ENCODE results near the gene ATOH8.
A peak's percentile ranks its signal among the peaks of the same experiment; 100 is the strongest.

ATOH8 gene

GRCh38 chr2:85802354-85803103, 48.7 kb downstream of the ATOH8 start:
- no peak for DNase-seq (ENCODE audit: low read depth)

DNA sequence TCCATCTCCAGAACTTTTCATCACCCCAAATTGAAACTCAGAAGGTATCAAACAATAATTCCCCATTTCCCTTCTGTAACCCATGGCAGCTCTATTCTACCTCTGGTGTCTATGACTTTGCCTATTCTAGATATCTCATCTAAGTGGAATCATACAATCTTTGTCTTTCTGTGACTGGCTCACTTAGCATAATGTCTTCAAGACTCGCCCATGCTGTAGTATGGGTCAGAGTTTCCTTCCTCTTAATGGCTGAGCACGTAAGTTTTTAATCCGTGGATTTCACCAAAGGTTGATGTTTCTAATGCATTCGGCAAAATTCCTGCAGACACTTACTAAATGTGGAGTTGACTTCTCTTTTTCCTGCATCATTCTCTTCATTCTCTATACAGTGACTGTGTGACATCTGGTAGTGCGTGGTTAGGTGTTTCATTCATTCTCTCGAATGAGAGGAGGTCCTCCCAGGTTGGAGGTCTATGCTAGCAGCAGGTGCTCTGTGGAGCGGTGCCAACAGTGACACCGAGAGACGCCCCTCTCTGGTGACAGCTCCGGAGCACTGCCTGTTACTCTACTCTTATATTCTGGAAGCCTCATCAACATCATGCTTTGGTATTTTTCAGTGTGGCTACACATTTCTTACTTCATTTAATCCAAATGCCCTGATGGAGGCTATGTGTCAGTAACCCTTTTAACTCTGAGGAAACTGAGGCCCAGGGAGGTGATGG, 50.1 kb downstream of the ATOH8 start:
- no peak for DNase-seq (ENCODE audit: low read depth)

- no peak for DNase-seq (ENCODE audit: low read depth)
These were observed 50.8 kb downstream of the ATOH8 start for GRCh38 chr2:85804583-85804982.

DNA sequence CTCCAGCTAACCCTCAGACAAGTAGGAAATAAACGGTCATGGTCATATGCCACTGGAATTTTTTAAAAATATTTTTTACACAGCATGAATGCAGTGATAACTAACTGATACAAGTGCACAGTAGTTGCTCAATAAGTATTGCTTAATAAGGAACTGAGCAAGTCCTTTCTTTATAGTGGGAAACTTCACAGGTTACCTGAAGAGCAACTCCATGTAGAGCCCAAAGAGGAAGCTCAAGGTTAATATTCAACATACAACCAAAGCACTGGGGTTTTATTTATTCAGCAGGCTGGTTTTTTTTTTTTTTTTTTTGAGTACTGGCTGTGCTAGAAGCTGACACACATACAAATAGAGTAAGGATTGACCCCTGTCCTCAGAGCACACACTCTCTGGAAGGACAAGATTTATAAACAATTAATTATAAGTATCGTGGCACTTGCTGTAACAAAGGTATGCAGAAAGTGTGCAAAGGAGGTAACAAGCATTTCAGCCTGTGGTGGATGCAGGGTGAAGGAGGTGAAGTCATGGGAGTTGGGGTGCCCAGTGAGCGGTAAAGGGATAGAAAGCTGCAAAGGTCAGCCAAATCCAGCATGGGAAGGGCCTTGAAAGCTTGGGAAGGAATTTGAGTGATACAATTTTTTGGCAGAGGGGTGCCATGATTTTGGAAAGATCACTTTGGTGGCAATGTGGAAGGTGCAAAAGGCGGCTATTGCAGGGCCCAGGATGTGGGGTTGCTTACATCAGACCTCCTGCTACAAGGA, 52.7 kb downstream of the ATOH8 start:
- DNase-seq (ENCODE audit: low read depth) = no peak

GRCh38 chr2:85807756-85808155, 54.0 kb downstream of the ATOH8 start:
- no peak for DNase-seq (ENCODE audit: low read depth)

DNA sequence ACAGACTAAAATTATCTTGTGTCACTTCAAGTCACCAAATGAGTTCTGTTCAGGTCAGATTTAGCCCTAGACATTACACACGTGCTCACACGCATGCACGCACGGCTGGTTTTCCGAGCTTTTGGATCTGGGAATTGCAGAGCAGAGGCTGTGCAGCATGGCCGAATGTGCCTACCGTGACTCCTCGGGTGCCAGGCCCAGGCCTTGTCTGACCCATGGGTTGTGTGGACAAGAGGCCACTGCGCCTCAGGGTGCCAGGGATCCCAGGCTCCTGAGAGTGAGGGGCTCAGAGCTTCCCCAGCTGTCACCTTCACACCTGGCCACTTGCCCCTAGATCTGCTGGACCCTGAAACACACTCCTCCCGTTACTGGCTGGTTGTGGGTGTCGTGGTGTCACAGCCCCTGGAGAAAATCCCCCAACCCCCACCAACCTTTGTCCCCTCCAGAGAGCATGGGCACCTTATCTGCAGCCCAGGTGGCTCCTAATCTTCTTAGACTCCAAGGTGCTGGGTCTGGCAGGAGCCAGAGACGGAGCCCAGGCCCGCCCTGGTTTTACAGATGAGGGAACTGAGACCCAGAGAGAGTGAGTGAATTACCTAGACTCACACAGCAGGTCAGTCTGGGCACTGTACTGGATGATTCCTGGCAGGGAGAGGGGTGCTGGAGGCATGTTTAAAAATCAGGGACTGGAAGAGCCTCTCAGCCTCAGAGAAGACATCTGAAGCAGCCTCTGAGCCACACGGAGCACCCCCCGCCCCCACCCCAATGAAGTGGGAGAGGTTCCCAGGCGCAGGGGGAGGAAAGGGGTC, 56.8 kb downstream of the ATOH8 start:
- DNase-seq (ENCODE audit: low read depth) = no peak

- no peak for DNase-seq (ENCODE audit: low read depth)
These were observed 57.6 kb downstream of the ATOH8 start for GRCh38 chr2:85811180-85812093.

DNA sequence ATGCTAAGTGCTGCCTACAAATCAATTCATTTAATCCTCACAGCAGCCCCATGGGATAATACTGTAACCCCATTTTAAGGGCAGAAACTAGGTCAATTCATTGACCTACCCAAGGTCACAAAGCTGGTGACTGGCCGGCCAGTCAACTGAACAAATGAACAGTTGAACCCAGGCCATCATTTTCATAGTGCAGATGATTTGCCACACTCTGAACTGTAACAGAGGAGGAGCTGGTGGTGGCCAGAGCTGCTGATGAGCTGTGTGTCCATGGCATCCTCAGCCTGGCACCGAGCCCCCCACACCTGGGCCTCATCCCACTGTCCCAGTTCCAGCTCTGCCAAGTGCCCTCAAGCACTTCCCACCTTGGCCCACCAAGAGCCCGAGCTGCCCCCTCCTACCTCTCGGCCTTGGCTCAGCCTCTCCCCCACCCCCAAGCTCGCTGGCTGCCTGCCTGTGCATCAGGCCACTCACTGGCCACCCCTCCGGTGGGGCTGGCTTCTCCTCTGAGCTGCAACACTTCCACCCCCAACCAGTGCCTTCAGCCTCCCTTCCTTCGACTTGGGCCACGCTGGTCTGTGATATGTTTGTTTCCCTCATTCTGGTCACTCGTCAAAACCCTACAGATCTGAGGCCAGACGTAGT, 58.4 kb downstream of the ATOH8 start:
- DNase-seq (ENCODE audit: low read depth) = no peak

DNA sequence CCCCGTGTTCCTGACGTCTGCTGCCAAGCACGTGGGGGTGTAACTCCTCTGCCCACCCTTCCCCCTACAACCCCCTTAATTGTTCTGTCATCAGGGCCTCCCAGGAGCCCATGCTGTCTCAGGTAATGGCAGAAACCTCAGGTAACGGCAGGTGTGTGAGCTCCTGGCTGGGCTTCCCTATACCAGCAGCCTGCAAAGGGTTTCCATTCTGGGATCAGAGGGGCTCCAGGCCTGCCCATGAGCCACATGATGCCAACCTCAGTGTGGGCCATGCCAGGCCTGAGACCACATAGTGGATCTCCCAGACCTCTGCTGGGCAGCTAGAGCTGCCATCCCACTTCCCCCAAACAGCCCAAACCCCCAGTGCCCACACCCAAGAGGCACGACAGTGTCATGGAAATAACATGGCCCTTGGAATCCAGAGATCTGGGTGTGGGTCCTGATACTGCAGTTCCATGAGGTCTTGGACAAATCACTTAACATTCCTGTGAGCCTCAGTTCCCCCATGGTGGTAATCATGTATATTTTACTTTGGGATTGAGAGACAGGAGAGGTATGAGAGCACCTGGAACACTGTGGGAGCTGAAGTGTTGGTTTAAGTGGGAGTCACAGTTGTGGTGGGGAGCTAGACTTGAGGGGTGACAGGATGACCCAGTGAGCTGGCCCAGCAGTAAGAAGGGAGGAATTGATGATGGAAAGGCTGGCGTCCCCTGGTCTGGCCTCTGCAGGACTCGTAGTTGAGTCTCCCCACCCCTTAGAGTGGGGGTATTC, 59.6 kb downstream of the ATOH8 start:
- DNase-seq (ENCODE audit: low read depth) = no peak

DNA sequence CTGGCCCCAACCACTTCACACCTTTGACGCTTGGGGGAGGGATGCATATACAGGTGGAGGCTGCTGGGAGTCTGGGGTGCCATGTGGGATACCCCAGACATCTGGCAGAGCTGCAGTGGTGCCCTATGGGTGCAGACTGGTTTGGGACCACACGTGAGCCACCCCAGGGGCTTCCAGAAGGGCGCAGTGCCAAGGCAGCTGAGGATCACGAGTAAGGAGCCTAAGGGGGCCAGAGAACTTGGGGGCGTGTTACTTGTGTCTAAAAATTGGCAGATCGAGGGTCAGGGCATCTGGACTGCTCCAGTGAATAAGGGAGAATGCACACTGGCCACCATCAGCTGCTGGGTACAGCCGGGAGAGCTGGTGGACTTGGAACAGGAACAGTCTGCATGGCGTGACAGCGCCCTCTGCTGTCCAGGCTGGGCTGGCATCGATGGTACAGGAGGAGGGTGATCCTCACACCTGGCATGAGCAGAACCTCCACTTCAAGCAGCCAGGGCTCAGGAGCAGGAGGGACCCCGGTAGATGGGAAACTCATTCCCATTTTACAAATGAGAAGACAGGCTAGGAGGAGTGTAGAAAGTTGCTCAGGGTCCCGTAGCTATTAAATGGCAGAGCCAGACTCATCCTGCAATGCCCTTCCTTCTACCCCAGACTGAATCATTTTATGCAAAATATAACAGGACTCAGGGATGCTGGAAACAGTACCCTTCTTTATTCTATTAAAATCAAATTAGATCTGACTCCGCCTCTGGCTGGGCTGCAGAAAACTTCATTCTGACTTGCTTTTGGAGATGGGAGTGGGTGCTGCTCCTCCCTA, 60.4 kb downstream of the ATOH8 start:
- peak; percentile 80 for DNase-seq (ENCODE audit: low read depth)

- no peak for DNase-seq (ENCODE audit: low read depth)
These were observed 61.2 kb downstream of the ATOH8 start for GRCh38 chr2:85814802-85815550.

GRCh38 chr2:85819811-85820510, 66.2 kb downstream of the ATOH8 start:
- DNase-seq (ENCODE audit: low read depth) = no peak

GRCh38 chr2:85822766-85823165, 69.0 kb downstream of the ATOH8 start:
- DNase-seq (ENCODE audit: low read depth) = no peak

DNA sequence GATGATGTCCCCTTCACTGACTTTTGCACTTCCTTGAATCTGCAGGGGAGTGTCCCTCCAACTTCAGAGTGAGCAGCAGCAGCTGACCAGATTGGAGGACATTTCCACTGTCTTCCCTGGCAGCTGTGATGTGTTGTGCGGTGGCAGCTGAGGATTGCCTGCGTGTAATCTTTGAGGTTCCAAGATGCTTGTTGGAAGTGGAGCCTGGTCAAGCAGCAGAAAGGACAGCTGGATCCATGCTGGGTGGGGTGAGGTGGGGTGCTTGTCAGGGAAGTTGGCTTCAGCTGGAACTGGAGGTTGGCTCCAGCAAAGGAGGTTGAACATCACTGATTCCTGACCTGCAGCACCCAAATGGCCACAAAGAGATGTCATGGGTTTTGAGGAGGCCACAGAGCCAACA, 70.2 kb downstream of the ATOH8 start:
- DNase-seq (ENCODE audit: low read depth) = no peak

- DNase-seq (ENCODE audit: low read depth) = peak; percentile 42
These were observed 73.4 kb downstream of the ATOH8 start for GRCh38 chr2:85826990-85827878.

DNA sequence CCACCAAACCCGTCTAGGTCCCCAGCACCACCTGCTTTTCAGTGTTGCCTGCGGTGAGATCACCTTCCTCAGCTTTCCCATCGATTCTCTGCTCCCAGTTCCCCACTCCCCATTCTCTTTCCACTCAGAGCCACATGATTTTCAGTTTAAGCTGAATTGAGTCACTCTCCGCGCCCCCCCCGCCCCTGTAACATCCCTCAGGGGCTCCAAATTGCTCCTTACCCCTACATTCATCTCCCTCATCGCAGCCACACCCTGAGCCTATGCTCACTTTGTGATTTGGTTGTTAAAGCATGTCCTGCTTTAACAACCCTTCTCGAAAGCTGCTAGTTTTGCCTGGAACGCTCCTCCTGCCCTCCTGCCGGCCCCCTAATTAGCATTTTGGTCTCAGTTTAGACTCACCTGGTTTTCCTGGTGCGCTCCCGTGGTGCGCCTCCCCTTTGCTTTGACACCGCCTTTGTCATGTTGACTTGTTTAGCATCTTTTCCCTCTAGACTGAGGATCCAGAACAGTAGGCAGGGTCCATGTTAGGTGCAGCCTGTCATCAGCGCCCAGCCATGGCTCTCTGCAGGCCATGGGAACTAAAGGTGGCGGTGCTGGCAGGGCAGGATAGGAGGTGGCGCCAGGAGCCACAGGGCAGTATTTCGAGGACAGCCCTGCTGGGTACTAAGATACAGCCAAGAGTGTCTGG, 74.2 kb downstream of the ATOH8 start:
- DNase-seq (ENCODE audit: low read depth) = no peak

Measured in HS-27A (cell line).